ENCODE measurements around the gene ADAMTS3. TPM values are rescaled to one million over a fixed set of nuclear protein-coding genes. Genes with fewer than 3 reads are reported as not detected.

ADAMTS3 gene
- total RNA-seq, 4 donors from 2014 or later, result 0.54 to 1.7 TPM; not detected in 2

DNA sequence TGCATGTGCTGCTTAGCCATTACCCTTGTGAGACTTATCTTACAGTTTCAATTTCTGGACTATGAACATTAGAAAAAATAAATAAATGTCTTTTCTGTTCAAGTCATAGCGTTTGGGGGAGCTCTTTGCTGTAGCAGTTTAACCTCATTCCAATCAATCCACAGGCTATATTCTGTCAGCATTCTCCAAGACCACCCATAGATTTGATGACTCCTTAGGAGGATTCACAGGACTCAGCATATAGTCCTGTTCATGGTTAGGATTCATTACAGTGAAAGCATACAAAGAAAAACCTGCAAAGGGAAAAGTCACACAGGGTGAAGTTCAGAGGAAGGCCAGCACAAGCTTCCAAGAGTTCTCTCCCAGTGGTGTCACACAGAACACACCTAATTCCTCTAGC is 180.5 kb downstream of the ADAMTS3 start:
- Histone ChIP-seq H3K9me3 (no peaks in the 10 kb centered on the region), H3K4me3 (no peak overlapping the region), H3K27me3 (no peaks in the 10 kb centered on the region), H3K36me3 (no peaks in the 10 kb centered on the region), H3K4me1 (no peaks in the 10 kb centered on the region), H3K27ac (no peak overlapping the region)
- DNase-seq, result no peak
- TF ChIP-seq, protein P1, sequence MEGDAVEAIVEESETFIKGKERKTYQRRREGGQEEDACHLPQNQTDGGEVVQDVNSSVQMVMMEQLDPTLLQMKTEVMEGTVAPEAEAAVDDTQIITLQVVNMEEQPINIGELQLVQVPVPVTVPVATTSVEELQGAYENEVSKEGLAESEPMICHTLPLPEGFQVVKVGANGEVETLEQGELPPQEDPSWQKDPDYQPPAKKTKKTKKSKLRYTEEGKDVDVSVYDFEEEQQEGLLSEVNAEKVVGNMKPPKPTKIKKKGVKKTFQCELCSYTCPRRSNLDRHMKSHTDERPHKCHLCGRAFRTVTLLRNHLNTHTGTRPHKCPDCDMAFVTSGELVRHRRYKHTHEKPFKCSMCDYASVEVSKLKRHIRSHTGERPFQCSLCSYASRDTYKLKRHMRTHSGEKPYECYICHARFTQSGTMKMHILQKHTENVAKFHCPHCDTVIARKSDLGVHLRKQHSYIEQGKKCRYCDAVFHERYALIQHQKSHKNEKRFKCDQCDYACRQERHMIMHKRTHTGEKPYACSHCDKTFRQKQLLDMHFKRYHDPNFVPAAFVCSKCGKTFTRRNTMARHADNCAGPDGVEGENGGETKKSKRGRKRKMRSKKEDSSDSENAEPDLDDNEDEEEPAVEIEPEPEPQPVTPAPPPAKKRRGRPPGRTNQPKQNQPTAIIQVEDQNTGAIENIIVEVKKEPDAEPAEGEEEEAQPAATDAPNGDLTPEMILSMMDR (IDR thresholded peaks at IDR 0.05), result no peak
- TF ChIP-seq POLR2A (IDR thresholded peaks at IDR 0.05), result no peak

DNA sequence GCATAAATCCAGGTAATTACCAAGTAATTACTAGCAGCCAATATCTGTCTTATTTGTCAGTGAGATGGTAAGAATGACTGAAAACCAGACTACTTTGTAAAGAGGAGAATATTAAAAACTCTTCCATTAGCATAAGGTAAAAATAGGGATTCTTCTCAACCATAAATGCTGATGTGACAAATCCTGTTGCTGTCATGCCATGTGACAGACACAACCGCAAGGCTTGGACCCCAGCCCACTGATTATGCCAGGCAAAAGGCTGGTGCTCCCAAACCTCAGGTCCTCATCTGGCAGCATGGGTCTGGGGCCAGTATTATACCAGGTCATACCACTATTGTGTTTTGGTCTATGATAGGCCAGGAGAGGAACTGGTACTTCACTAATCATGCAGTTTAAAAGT is 181.1 kb downstream of the ADAMTS3 start:
- H3K9me3 ChIP-seq, result no peaks in the 10 kb centered on the region
- H3K27ac ChIP-seq, result no peak overlapping the region
- H3K27me3 ChIP-seq, result no peaks in the 10 kb centered on the region
- DNase-seq, result no peak
- no peaks in the 10 kb centered on the region for H3K36me3 ChIP-seq
- TF ChIP-seq POLR2A (IDR thresholded peaks at IDR 0.05), result no peak
- TF ChIP-seq, protein P1 (IDR thresholded peaks at IDR 0.05), result no peak
- no peak overlapping the region for H3K4me3 ChIP-seq
- H3K4me1 ChIP-seq, result no peaks in the 10 kb centered on the region

DNA sequence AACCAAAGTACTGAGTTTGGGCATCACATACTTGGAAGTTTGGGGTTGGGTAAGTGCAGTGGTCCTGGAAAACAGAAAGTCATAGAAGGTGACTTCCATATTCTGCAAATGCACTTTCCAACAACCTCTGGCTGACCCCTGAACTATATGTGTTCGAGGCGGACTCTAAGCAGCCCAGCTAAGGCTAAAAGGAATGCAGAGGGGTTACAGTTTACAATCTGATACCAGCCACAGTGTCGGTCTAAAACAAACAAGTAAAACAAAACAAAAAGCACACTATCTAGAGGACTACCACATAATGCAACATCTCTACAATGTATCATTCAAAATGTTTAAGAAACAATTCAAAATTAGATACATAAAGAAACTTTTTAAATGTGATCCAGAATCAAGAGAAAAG is 185.6 kb downstream of the ADAMTS3 start:
- H3K27me3 ChIP-seq, result no peaks in the 10 kb centered on the region
- no peaks in the 10 kb centered on the region for H3K9me3 ChIP-seq
- H3K4me1 ChIP-seq, result no peaks in the 10 kb centered on the region
- H3K27ac ChIP-seq, result no peak overlapping the region
- no peaks in the 10 kb centered on the region for H3K36me3 ChIP-seq
- no peak for TF ChIP-seq POLR2A (IDR thresholded peaks at IDR 0.05)
- no peak for DNase-seq
- H3K4me3 ChIP-seq, result no peak overlapping the region

DNA sequence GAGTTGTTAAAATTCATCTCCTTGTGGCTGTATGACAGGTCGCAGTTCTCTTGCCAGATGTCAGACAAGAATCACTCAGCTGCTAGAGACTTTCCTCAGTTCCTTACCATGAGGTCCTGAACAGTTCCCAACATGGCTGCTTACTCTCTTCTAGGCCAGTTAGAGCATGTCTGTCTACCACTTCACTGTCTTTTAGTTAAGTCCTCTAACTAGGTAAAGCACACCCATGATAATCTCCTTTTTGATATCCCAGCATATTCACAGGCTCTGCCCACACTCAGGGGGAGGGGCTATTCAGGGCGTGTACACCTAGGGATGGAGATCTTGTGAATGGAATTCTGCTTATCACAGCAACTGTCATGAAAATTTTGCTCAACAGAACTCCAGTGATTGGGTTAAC is 190.1 kb downstream of the ADAMTS3 start:
- Histone ChIP-seq H3K4me1 (no peaks in the 10 kb centered on the region), H3K4me3 (no peak overlapping the region), H3K36me3 (no peaks in the 10 kb centered on the region), H3K27me3 (no peaks in the 10 kb centered on the region), H3K27ac (no peak overlapping the region), H3K9me3 (no peaks in the 10 kb centered on the region)
- no peak for DNase-seq
- TF ChIP-seq, protein P1 (IDR thresholded peaks at IDR 0.05), result no peak
- TF ChIP-seq POLR2A (IDR thresholded peaks at IDR 0.05), result no peak

DNA sequence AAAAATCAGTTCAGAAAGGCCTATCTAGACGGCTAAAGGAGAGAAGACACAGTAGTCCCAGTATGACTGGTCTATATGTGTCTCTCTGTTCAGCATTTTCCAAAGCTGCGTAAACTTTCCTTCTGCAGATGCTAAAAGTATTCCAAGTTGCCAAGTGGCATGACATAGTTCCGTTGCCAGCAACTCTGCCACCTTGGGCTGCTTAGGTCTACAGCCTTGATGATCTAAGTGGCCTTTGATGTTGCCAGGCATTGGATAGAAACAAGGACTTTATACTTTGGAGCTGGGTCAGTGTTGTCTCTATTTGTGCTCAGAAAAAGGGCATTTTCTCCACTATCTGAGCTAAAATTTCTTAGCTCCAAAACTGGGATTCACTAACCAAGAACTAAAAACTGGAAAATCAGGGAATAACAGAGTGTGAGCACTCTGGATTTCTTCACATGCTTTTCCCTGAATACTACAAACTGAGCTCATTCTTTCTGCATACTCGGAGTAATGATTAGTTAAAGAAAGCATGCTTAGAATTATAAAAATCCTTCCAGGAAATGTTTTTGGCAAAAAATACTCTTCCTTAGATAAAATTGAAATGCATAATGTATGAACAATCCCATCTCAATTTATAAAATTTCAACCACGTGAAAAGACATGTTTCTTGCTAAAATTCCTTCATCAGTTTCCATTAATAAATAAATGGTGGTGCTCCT is 191.4 kb downstream of the ADAMTS3 start:
- no peak overlapping the region for H3K4me3 ChIP-seq
- TF ChIP-seq, protein P1 (IDR thresholded peaks at IDR 0.05), result no peak
- TF ChIP-seq POLR2A (IDR thresholded peaks at IDR 0.05), result no peak
- H3K4me1 ChIP-seq, result no peaks in the 10 kb centered on the region
- H3K36me3 ChIP-seq, result no peaks in the 10 kb centered on the region
- no peak for DNase-seq
- no peaks in the 10 kb centered on the region for H3K9me3 ChIP-seq
- no peaks in the 10 kb centered on the region for H3K27me3 ChIP-seq
- H3K27ac ChIP-seq, result no peak overlapping the region

DNA sequence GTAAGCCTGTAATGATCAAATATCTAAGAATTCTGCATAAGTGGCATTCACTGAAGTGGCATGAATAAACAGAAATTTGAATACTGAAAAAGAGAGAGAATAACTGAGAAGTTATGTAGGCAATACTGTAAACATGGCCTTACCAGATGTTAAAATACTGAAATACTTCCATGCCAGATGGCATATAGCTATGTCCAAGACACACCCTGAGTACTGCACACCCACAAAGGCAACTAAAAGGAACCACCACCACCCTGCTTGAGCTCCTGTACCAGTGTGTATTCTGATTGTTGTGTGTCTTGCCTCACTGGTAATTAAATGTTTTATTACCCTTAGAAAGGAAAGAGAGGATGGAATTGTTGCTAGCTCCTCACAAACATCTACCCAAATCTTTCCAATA is 192.1 kb downstream of the ADAMTS3 start:
- Histone ChIP-seq H3K27me3 (no peaks in the 10 kb centered on the region), H3K36me3 (no peaks in the 10 kb centered on the region), H3K4me3 (no peak overlapping the region), H3K9me3 (no peaks in the 10 kb centered on the region), H3K27ac (no peak overlapping the region), H3K4me1 (no peaks in the 10 kb centered on the region)
- DNase-seq, result no peak
- no peak for TF ChIP-seq POLR2A (IDR thresholded peaks at IDR 0.05)
- TF ChIP-seq, protein P1 (IDR thresholded peaks at IDR 0.05), result no peak
